Thyroid gland (tissue), 4 donors: ENCODE data around the gene PLVAP.

ENCODE experiments used
- CTCF ChIP-seq, 6 experiments: fragments of 200-600 bp in 3 of 6; fragments of 450-650 bp in 3 of 6; sonication (generic) in 3 of 6; IDR thresholded peaks; one replicate each; pipeline ENCODE4 v1.5.1; 2016 to 2019; ENCODE audit warnings: antibody characterized with exemption in 6 of 6, mild to moderate bottlenecking in 2 of 6, inconsistent platforms in 1 of 6, moderate library complexity in 1 of 6
- POLR2A ChIP-seq, 2 donors: fragments of 450-650 bp; IDR thresholded peaks; one replicate each; pipeline ENCODE4 v1.6.1; 2017; ENCODE audit warnings: antibody characterized with exemption in 2 of 2, mild to moderate bottlenecking in 2 of 2, moderate library complexity in 1 of 2

- no peak for TF ChIP-seq POLR2A (IDR thresholded peaks at IDR 0.05)
- no peak for TF ChIP-seq CTCF (IDR thresholded peaks at IDR 0.05)
Observed at GRCh38 chr19:17305216-17305516, 72.0 kb downstream of the PLVAP start.
